ENCODE measurements around the gene ZBTB40. TPM values are rescaled to one million over a fixed set of nuclear protein-coding genes. Genes with fewer than 3 reads are reported as not detected.

Gene ZBTB40
- polyA plus RNA-seq, 3 donors, result 1.1 to 17.8 (median 1.3) TPM

DNA sequence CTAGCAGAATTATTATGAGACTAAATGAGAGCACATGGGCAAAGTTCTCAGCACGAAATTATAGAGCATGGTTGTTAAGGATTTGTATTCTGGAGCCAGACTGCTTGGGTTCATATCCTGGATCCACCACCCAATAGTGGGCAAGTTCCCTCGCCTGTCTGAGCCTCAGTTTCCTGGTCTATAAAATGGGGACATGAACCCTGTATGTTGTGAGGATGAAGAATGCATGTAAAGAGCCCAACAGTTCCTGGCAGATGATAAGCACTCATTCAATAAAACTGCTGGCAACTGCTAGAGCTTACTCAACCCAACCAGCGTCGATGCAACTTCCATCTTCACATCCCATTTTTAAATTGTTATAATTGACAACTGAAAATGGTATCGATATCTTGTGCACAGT lies 47.2 kb upstream of the ZBTB40 start:
- no peaks in the 10 kb centered on the region for H3K9me3 ChIP-seq (replicated peaks in 1 of 2; ENCODE audit: control insufficient read depth in 1 of 2, insufficient read depth in 1 of 2, low read length in 2 of 2)
- H3K27me3 Mint-ChIP-seq (ENCODE audit: low read depth in 3 of 3), result peaks cover 11 to 30% (median 11%) of the 10 kb centered on the region in 3 donors
- H3K4me3 Mint-ChIP-seq, result no peak overlapping the region
- peaks cover 0 to 7% of the 10 kb centered on the region in 2 donors for H3K27me3 ChIP-seq (ENCODE audit: control insufficient read depth in 2 of 2, insufficient read depth in 2 of 2, low read length in 2 of 2)
- no peak overlapping the region for H3K4me2 ChIP-seq (replicated peaks; ENCODE audit: extremely low read depth, low read length, poor library complexity, severe bottlenecking)
- TF ChIP-seq, protein P1, sequence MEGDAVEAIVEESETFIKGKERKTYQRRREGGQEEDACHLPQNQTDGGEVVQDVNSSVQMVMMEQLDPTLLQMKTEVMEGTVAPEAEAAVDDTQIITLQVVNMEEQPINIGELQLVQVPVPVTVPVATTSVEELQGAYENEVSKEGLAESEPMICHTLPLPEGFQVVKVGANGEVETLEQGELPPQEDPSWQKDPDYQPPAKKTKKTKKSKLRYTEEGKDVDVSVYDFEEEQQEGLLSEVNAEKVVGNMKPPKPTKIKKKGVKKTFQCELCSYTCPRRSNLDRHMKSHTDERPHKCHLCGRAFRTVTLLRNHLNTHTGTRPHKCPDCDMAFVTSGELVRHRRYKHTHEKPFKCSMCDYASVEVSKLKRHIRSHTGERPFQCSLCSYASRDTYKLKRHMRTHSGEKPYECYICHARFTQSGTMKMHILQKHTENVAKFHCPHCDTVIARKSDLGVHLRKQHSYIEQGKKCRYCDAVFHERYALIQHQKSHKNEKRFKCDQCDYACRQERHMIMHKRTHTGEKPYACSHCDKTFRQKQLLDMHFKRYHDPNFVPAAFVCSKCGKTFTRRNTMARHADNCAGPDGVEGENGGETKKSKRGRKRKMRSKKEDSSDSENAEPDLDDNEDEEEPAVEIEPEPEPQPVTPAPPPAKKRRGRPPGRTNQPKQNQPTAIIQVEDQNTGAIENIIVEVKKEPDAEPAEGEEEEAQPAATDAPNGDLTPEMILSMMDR (IDR thresholded peaks at IDR 0.05), result no peak
- no peak overlapping the region for H2AFZ ChIP-seq (ENCODE audit: insufficient read depth, low read depth, low read length, poor library complexity, severe bottlenecking)
- no peak overlapping the region for H3K27ac Mint-ChIP-seq
- no peaks in the 10 kb centered on the region for H3K4me1 Mint-ChIP-seq
- H3K9ac ChIP-seq (ENCODE audit: insufficient read depth, low read length, poor library complexity, severe bottlenecking), result no peak overlapping the region
- no peaks in the 10 kb centered on the region for H3K9me3 Mint-ChIP-seq
- H3K36me3 Mint-ChIP-seq, result no peaks in the 10 kb centered on the region
- no peaks in the 10 kb centered on the region for H3K36me3 ChIP-seq (replicated peaks in 1 of 2; ENCODE audit: control insufficient read depth in 1 of 2, insufficient read depth in 2 of 2, low read length in 2 of 2)
- no peaks in the 10 kb centered on the region for H4K20me1 ChIP-seq (ENCODE audit: insufficient read depth, low read length)
- no peaks in the 10 kb centered on the region for H3K4me1 ChIP-seq (ENCODE audit: control insufficient read depth in 1 of 2, insufficient read depth in 2 of 2, low read length in 2 of 2)
- no peak for DNase-seq
- intact Hi-C loops (cut with micrococcal nuclease), result no loop called here
- H3K27ac ChIP-seq (ENCODE audit: low read depth in 1 of 2, low read length in 2 of 2), result no peak overlapping the region
- H3K4me3 ChIP-seq (replicated peaks in 1 of 3; ENCODE audit: low read depth in 2 of 3, low read length in 3 of 3), result no peak overlapping the region
- WGBS (ENCODE audit: insufficient coverage), result no CpG with 5 or more reads among the region's 5 CpGs
- no peaks in the 10 kb centered on the region for H3K79me2 ChIP-seq (ENCODE audit: insufficient read depth, low read length)

DNA sequence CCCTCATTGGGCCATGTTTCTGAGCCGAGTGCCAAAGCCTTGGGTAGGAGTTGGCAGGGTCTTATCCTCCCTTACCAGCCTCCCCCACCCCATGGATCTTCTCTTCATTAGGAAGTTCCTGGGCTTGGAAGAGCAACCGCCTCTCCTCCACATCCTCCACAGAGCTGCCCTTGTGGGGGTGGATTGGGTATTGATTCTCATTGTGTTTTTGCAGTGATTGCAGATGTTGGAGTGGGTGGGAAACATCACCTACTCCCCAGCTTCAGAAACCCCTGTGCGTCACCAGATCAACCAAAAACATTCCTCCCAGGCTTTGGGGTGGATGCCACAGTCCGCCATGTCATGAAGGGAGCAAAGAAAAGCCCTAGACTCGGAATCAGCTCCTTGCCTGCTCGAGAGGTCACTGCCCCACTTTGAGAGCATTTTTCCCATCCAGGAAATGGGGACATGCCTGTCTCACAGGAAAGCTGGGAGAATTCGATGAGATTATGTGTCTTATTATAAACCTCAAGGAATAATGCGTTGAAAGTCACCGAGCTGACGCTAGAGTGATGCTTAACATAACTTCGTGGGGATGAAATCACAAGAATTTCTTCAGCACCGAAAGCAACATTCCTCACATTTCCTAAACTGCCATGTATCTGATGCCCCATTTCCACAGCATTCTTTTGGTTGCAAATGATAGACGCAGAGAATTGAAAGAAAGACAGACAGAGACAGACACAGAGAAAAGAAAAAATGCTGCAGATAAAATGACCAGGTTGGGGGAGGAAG lies 44.7 kb upstream of the ZBTB40 start:
- 82% methylated on average over 4 of the region's 13 CpGs for WGBS (ENCODE audit: insufficient coverage)
- peaks cover 9 to 21% (median 10%) of the 10 kb centered on the region in 3 donors for H3K27me3 Mint-ChIP-seq (ENCODE audit: low read depth in 3 of 3)
- no peaks in the 10 kb centered on the region for H3K9me3 ChIP-seq (replicated peaks in 1 of 2; ENCODE audit: control insufficient read depth in 1 of 2, insufficient read depth in 1 of 2, low read length in 2 of 2)
- H3K9ac ChIP-seq (ENCODE audit: insufficient read depth, low read length, poor library complexity, severe bottlenecking), result no peak overlapping the region
- H3K36me3 Mint-ChIP-seq, result no peaks in the 10 kb centered on the region
- TF ChIP-seq, protein P1 (IDR thresholded peaks at IDR 0.05), result no peak
- H3K27ac ChIP-seq (ENCODE audit: low read depth in 1 of 2, low read length in 2 of 2), result no peak overlapping the region
- intact Hi-C loops (cut with micrococcal nuclease), result no loop called here
- no peaks in the 10 kb centered on the region for H3K4me1 Mint-ChIP-seq
- H3K27me3 ChIP-seq (ENCODE audit: control insufficient read depth in 2 of 2, insufficient read depth in 2 of 2, low read length in 2 of 2), result peaks cover 0 to 3% of the 10 kb centered on the region in 2 donors
- H3K4me2 ChIP-seq (replicated peaks; ENCODE audit: extremely low read depth, low read length, poor library complexity, severe bottlenecking), result no peak overlapping the region
- peak overlapping the region in 1 of 7 donors; percentile 16 for H3K27ac Mint-ChIP-seq
- no peak overlapping the region for H3K4me3 ChIP-seq (replicated peaks in 1 of 3; ENCODE audit: low read depth in 2 of 3, low read length in 3 of 3)
- H3K79me2 ChIP-seq (ENCODE audit: insufficient read depth, low read length), result no peaks in the 10 kb centered on the region
- no peak overlapping the region for H3K4me3 Mint-ChIP-seq
- H3K4me1 ChIP-seq (ENCODE audit: control insufficient read depth in 1 of 2, insufficient read depth in 2 of 2, low read length in 2 of 2), result no peaks in the 10 kb centered on the region
- DNase-seq, result no peak
- H2AFZ ChIP-seq (ENCODE audit: insufficient read depth, low read depth, low read length, poor library complexity, severe bottlenecking), result no peak overlapping the region
- no peaks in the 10 kb centered on the region for H4K20me1 ChIP-seq (ENCODE audit: insufficient read depth, low read length)
- H3K9me3 Mint-ChIP-seq, result peaks cover 0 to 2% (median 0%) of the 10 kb centered on the region in 7 donors
- no peaks in the 10 kb centered on the region for H3K36me3 ChIP-seq (replicated peaks in 1 of 2; ENCODE audit: control insufficient read depth in 1 of 2, insufficient read depth in 2 of 2, low read length in 2 of 2)
